GOT3 (cell line): ENCODE data around the gene KHNYN.
"Not testable (repeated sequence)": the region's sequence is repeated elsewhere in the genome, so short reads cannot be mapped to it uniquely, and the experiment has no call there.

Experiments
- DNase-seq: peaks from one replicate; lab custom pipeline; 2025; ENCODE audit warnings: mixed read lengths; lab: John Stamatoyannopoulos, UW

KHNYN gene

DNA sequence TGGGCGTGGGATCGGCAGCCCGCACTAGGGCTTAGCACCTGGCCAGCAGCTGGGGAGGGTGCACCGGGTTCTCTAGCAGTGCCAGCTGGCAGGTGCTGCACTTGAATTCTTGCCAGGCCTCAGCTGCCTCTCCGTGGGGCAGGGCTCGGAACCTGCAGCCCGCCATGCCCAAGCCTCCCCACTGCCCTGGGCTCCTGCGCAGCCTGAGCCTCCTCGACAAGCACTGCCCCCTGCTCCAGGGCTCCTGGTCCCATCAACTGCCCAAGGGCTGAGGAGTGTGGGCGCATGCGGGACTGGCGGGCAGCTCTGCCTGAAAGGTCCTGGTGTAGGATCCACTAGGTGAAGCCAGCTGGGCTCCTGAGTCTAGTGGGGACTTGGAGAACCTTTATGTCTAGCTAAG lies 43.5 kb downstream of the KHNYN start:
- no peak for DNase-seq

GRCh38 chr14:24475261-24475660 lies 45.5 kb downstream of the KHNYN start:
- DNase-seq, result no peak

- DNase-seq, result not testable (repeated sequence)
Observed at GRCh38 chr14:24479999-24480398, 50.2 kb downstream of the KHNYN start.

DNA sequence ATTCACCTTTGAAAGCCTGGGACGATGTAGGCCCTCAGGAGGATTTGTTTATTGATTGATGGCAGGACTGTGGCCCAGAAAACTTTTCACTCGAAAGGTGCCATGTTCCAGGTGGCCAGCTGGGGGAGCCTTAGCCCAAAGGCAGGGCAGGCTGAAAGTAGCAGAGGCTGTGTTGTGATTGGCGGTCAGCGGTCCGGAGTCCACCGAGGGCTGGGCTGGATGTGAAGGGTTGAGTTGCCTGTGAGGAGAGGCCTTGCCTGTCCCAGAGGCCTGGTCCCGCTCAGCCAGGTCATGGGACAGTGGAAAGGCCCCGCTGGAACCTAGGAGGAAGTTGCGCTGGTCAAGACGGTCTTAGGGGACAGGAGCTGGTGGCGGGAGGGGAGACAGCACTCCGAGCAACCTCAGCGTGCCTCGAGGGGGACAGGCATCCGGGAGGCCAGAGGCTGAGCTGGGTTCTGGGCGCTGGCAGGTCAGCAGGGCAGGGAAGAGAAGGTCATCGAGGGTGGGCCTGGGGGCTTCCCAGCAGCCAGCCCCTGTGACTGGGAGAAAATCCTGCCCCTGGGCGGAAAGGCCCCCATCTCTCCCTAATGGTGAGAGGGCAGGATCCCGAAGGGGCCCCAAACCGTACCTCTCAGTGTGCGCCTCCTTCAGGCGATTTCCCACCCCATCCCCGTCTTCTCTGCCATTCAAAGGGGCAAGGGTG lies 52.0 kb downstream of the KHNYN start:
- no peak for DNase-seq

- not testable (repeated sequence) for DNase-seq
Observed at GRCh38 chr14:24482699-24483303, 53.0 kb downstream of the KHNYN start.

GRCh38 chr14:24483604-24484252 lies 54.0 kb downstream of the KHNYN start:
- DNase-seq, result no peak
